GM11168 (cell line): Measurements from ENCODE around the gene PLEKHM3.
"Not testable (repeated sequence)": the region's sequence is repeated elsewhere in the genome, so short reads cannot be mapped to it uniquely, and the experiment has no call there.

ENCODE experiments used
- in situ Hi-C: fragments of 300-500 bp; cut with MboI; formaldehyde crosslinking; loops from one replicate; pipeline ENCODE4 v1.12.0; 2022; ENCODE audit warnings: low sequenced_read_pairs; ENCODE audit not compliant: unreplicated experiment

The PLEKHM3 gene

DNA sequence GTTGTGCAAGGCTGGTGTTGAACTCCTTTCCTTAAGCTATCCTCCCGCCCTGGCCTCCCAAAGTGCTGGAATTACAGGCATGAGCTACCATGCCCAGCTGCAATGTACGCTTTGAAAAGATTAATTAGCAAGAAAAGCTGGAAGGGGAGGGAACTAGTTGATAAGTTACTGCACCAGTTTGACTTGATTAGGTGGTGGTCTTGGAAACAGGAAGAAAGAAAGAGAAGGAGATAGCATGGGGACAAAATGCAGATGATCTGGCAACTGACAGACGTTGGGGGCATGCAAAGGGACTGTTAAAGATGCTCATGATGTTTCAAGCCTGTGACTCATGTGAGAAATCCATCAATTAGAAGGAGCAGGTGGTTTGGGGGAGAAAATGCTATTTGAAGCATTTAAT is 68.6 kb downstream of the PLEKHM3 start:
- in situ Hi-C loops = no loop called here

DNA sequence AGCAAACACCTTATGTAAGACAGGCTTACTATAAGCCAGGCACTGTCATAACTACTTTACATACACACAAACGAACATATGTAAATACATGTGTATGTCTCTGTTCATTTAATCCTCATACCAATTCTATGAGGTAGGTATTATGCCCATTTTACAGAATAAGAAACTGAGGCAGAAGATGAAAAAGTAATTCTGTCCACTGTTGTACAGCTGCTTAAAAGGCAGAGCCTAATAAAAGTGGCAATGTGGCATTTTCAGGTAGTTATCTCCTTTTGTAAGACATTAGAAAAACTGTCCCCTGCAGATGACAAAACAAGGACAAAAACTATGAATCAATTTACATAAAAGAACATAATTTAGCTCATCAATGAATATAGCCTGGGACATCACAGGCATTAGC is 69.9 kb downstream of the PLEKHM3 start:
- in situ Hi-C loops = no loop called here

DNA sequence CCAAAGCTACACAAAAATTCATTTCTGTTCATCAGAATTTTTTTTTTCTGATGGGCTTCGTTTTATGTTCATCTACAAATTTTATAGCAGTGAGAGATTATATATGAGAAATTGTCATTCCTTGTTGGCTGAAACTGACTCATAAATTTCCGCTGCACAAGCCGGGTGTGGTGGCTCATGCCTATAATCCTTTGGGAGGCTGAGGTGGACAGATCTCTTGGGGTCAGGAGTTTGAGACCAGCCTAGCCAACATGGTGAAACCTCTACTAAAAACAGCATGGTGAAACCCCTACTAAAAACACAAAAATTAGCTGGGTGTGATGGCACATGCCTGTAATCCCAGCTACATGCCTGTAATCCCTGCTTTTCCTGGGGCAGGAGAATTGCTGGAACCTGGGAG is 72.0 kb downstream of the PLEKHM3 start:
- in situ Hi-C loops = no loop called here

DNA sequence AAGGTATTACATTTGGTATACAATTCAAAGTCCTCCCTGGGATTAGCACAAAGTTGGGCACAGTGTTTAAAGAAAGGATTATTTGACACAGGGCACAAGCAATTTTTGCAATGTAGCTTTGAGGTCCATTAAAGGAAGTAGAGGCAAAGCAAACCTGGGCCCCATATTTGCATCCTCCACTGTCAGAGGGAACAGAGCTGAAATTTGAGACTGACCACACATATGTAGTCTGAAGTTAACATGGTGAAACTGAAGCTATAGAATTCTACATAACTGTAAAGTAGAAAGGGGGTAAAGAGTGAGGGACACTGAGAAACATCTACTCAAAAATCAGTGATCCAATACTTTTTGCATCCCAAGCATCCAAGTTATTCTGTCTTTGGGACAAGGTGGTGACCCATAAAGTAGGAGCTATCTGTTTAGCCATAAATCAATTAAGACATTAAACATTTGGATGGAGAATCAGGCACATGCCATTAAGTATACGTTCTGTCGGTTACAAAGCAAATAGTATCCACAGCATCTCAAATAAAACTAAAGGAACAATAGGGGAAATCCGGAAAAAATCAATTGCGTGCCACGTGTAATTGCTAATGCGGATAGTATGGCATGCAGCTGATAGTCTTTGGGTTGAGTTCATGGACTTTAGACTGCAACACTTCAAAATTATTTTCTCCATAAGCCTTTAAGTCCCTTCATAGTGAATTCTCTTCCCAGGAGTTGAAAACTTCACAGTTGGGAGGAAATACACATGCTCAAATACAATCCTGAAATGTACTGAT is 72.6 kb downstream of the PLEKHM3 start:
- in situ Hi-C loops = no loop called here

DNA sequence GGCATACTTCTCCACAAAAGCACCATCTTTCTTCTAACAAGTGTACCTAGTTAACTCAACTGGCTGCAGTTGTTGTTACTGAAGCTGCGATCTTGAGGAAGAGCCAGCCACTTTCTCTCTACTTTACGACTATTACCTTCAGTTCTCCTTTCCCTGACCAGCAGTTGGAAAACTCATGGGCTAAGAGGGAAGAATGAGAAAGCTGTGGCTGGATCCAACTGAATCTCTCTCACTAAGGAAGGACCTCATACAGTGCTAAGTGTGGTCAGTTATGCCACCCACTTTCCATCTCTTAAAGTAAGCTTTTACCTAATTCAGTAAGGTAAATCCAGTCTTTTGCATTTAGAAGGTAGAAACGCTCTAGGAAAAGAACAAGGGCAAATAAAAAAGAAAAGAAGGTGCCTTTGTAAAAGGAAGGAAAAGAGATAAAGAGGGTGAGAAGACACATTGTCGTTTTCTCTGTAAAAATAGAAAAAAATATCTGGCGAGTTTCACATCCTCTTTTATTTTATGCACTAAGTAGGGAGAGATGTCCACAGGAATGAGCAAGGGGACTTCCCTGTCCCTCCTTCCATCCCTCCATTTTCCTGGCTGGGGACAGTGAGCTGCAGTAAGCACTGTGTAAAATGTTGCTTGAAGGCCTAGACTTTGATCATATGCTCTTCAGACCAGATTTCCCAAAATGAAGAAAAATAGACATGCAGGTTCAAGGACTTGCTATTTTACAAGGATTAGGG is 73.4 kb downstream of the PLEKHM3 start:
- in situ Hi-C loops = no loop called here

DNA sequence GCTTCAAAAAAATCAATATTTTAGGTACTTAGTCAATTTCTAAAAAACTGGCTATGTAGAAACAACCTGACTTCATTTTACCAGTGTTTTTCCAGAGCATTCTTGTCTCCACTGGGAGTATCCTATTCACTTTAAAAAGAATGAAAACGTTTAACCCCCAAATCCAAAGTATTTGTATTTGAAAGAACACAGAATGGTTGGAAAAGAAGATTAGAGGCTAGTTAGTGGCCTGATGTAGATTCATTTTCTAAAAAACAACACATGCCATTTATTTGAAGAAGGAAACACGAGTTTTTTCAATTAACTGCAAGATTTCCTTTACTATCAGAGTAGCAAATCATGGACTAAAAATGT is 74.6 kb downstream of the PLEKHM3 start:
- in situ Hi-C loops = no loop called here

DNA sequence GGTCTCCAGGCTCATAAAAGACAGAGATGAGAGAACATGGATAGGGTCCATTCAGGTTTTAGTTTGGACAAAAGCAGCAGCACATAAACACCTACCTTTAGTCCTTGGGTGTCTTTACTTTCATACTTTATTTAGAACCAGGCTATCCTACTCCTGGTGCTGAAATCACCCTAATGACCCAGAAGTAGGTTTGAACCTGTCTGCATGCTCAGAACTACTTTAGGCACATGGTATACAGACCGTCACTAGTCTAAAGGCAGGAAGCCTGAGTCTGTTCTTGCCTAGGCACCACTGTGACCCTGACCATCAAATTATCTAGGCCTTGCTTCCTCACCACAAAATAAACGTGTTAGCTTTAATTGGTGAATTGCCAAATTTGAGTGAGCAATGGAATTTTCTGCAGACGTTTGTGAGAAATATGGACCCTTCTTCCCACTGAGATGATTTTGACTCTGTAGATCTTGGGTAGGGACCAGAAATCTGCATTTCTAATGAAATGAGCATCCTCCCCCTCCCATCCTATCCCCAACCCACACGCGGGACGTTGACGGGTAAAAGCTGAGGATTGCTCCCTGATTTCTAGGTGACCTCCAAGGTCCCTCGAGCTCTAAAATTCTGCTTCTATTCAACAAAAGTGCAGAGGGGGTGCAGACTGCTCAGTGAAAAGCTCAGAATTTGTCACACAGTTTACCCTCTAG is 75.1 kb downstream of the PLEKHM3 start:
- in situ Hi-C loops = no loop called here

DNA sequence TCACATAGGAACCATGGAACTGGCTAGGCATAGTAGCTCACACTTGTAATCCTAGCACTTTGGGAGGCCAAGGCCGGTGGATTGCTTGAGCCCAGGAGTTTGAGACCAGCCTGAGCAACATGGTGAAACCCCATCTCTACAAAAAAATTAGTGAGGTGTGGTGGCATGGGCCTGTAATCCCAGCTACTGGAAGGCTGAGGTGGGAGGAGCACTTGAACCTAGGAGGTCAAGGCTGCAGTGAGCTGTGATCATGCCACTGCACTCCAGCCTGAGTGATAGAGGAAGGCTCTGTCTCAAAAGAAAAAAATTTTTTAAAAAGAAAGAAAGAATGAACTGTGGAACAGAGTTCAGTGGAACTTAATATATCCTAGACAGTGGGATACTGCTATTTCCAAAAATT is 76.1 kb downstream of the PLEKHM3 start:
- in situ Hi-C loops = not testable (repeated sequence)

DNA sequence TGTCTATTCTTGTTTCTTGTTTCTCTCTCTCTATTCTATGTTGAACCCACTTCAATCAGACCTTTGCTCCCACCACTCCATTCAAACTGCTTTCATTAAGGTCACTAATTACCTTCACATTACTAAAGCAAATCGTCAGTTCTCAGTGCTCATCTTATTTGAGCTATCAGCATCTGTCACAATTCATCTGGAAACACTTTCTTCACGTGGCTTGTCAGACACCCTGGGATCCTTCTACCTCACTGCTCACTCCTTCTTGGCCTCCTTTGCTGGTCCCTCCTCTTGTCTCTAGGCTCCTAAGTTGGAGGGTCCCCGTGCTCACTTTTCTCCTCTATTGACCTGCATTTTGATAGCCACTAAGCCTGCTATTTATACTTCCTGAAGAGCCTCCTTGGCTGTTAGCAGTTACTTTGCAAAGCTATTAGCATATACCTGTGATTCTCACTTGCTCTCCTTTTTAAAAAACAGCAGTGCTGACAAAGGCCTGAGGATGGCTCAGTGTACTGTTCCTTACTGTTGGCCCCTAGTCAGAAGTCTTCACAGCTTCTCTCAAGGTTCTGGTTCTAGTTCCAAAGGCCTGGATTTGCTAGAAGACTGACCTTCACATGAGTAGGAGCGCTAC is 80.2 kb downstream of the PLEKHM3 start:
- in situ Hi-C loops = no loop called here

DNA sequence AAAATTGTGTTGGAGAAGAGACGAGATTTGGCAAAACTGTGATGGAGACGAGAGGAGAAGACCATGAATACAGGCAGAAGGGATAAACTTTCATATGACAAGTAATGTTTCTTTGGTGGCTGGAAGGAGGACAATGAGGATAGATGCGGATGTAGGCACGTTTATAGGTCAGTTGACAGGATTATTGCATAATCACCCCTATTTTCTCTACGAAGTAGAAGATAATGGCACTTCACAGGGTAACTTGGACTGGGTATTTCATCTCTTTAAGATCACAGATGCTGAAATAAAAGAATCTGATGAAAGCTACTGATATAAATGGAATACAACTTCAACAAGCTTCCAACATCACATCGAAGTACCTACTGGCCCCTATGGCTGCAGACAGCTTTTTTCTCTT is 81.0 kb downstream of the PLEKHM3 start:
- in situ Hi-C loops = no loop called here

DNA sequence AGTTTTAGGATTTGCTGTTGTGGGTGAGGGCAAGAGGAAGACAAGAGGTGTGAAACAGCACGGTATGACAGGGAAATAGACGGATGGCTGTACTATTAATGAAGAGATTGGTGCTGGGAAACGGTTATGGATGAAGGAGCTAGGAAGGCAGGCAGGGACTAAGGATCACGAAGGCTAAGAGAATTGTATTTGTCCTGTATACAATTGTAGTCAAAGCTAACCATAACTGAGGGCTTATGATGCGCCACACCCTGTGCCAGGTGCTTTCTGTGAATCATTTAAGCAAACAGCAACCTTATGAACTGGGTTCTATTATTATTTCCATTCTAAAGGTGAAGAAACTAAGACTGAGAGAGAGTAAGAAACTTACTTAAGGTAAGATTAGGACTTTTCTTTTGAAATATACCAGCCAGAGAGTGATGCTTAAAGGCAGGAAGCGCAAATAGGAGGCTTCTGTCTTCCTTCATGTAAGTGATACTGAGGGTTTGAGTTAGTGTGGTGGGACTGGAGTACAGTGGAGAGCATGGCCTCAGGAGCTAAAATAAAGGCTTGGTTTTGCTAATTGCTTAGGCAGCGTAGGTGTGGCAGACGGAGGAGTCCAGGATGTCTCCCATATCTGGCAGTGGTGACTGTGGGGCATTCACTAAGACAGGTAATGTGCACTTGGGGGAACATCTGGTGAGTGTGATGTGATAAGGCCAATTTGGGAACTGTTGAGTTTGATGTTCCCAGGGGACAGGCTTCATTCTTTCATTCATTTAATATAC is 85.8 kb downstream of the PLEKHM3 start:
- in situ Hi-C loops = no loop called here

DNA sequence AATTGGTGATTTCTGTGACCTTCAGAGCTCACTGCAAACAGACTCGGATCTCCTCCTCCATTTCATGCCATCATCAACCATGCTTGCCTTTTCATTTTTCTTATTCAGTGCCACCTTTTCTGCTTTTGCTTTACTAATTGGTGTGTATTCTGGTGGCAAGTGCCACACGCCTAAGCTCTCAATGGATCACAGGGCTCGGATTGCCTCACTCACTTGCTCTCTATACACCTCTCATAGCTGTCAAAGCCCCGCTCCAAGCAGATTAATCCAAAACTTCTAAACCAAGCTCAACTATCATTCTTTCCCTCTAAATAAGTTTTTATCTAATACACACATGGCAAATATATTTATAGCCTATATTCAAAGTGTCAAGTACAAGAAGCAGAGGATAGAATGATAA is 86.4 kb downstream of the PLEKHM3 start:
- in situ Hi-C loops = no loop called here

DNA sequence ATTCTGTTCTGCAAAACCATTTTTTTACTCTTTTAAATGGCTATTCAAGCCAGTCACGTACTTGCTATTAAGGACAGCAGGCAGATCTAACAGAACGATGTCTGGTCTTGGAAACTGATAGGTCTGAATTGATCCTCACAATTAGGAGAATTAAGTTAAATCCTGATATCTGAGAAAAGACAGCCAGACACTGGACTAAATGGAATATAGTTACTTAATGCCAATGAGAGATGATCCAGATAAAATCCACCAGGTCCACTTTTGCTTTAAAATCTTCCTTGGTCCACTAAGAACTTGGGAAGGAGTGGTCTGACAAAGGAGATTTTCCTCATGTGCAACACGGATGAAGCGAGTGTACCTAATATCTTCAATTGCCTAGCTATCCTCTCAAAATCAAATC is 86.9 kb downstream of the PLEKHM3 start:
- in situ Hi-C loops = no loop called here

DNA sequence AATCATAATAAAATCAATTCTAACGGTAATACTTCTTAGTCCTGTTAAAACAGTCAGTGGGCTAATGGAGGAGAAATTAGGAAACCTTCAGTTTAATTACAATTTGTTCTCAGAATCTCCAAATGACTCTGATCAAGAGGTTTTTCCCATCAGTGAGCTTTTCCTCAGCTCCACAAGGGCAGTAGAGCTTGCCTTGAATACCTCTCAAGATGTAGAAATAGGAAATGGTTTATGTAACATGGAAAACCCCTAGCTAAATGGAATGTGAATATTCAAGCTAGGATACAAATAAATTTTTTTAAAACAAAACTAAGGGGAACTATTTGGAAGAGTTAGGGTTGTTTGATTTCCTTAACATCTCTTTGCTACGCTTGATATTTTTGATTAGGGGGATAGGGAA is 87.5 kb downstream of the PLEKHM3 start:
- in situ Hi-C loops = no loop called here

DNA sequence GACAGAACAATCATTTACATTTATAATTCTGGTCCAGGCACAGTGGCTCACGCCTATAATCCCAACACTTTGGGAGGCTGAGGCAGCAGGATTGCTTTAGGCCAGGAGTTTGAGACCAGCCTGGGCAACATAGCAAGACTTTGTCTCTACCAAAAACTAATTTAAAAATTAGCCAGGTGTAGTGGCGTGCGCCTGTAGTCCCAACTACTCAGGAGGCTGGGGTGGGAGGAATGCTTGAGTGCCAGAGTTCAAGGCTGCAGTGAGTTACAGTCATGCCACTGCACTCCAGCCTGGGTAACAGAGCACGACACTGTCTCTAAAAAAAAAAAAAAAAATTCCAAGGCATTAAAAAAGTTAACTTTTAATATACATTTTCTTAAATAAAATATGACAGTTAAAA is 88.1 kb downstream of the PLEKHM3 start:
- in situ Hi-C loops = no loop called here

DNA sequence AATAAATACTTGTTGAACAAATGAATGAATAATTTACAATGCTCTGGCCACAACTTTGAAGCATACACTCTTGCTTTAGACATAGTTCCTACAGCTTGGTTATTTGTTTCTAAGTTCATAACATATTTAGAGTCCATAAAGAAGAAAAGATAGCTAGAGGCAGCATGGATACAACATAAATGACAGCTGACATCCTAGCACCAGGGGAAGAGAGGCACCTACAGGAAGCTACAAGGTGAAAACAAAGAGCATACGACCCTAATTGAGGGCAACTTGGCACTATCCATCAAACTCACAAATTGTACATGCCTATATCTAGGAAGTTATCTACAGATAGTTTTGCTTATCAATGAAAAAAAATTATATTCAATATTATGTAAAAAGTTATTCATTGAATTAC is 88.9 kb downstream of the PLEKHM3 start:
- in situ Hi-C loops = no loop called here

DNA sequence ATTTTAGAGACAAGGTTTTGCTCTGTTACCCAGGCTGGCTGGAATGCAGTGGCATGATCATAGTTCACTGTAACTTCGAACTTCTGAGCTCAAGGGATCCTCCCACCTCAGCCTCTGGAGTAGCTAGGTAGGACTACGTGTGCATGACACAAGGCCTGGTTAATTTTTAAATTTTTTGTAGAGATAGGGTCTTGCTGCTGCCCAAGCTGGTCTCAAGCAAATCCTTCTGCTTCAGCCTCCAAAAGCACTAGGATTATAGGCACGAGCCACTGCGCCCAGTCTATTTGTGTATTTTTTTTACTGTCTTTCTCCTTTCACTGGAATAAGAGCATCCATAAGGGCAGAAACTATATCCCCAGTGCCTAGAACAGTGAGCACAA is 89.3 kb downstream of the PLEKHM3 start:
- in situ Hi-C loops = no loop called here

DNA sequence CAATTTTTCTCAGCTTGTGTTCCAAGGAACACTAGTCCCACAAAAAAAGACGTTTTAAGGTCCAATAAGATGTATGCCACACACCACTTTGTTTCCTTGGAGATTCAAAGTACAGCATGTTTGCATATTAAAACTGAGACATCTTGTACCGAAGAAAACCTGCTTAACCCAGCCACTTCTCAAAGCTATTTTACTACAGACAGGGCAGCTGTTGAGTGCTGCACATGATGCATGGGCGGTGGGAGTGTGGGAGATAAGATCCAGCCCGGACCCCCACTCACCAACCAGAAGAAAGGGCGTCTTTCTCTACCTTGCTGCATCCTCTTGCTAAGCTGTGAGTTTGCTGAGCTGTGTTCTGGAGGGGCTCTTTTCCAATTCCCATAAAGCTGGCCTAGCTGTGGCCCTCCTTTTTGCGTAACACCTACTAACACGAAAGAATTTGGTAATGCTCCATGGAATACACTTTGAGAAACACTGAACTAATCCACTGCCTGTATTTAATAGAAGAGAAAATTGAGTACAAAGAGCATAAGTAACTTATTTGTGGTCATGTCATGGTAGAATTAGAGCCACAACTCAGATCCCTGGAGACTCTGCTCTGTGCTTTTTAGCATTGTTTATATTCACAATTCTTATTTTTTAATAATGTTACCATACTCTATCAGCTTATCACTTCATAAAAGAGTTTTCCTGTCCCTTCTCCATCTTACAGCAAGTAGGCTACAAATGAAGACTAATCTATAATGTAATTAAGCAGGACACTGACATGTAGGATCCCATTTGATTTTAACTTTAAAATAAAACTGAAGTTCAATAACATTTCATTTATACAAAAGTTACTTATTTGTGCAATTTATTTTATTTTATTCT is 90.0 kb downstream of the PLEKHM3 start:
- in situ Hi-C loops = no loop called here

DNA sequence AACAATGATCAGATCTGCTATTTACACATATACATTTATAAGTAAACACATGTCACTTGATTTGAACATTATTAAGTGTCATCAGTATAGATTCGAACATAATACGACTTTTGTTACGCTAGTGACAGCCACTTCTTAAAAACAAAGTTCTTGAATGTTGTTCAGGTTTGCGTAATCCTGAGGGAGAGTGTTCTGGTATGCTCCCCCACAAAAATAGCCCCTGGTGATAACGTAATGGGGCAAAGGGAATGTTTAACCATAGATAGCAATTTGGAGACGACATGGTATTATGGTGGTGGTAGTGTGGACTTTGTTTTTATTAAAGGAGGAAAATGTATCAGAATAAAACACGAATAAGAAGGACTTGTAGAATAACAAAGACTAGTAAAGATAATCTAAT is 90.6 kb downstream of the PLEKHM3 start:
- in situ Hi-C loops = no loop called here
